A673 (cell line): ENCODE results near the gene NUTM1.
"Not testable (repeated sequence)": the region's sequence is repeated elsewhere in the genome, so short reads cannot be mapped to it uniquely, and the experiment has no call there.

Experiments used
- CTCF ChIP-seq: fragments of 300-800, 200-600 bp; sonication (generic); conservative IDR thresholded peaks from 2 replicates; pipeline ENCODE4 v1.5.1; 2017; ENCODE audit warnings: low read depth, mild to moderate bottlenecking, antibody characterized with exemption, low read length, moderate library complexity, mixed read lengths
- EZH2 ChIP-seq: fragments of 200-600 bp; sonication (generic); IDR thresholded peaks from 2 replicates; pipeline ENCODE4 v1.6.1; 2017; ENCODE audit warnings: borderline replicate concordance, low read depth, mild to moderate bottlenecking, mixed read lengths, antibody characterized with exemption, low read length; ENCODE audit not compliant: poor library complexity, severe bottlenecking

- not testable (repeated sequence) for TF ChIP-seq CTCF, EZH2
These were observed 9.9 kb downstream of the NUTM1 start for GRCh38 chr15:34352996-34353395.
